Measurements from ENCODE around the gene ATF6B. TPM values are rescaled to one million over a fixed set of nuclear protein-coding genes. Genes with fewer than 3 reads are reported as not detected.

The ATF6B gene
- total RNA-seq, 2 donors from 2014 or later: 125 to 132 TPM

DNA sequence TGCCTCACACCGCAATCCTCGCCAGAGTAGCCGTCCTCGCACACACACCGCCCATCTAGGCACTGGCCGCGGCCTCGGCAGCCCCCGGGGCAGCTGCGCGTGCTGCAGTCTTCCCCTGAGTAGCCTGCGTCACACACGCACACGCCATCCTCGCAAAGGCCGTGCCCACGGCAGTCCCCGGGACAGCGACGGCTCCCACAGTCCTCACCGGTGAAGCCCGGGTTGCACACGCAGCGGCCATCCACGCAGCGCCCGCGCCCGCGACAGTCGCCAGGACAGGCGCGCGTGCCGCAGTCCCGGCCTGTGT lies 32.0 kb downstream of the ATF6B start:
- H3K27me3 Mint-ChIP-seq: peaks cover 19 to 32% of the 10 kb centered on the region in 2 donors
- H3K4me1 Mint-ChIP-seq (ENCODE audit: low read depth in 2 of 2): peaks cover 0 to 2% of the 10 kb centered on the region in 2 donors
- ATAC-seq (peak in 1 of 2 donors; percentile 43), DNase-seq (ENCODE audit: low spot score) (no peak)
- no peak overlapping the region for H3K27ac Mint-ChIP-seq
- H3K9me3 Mint-ChIP-seq: no peaks in the 10 kb centered on the region
- H3K36me3 Mint-ChIP-seq: no peaks in the 10 kb centered on the region
- no peak overlapping the region for H3K4me3 Mint-ChIP-seq

DNA sequence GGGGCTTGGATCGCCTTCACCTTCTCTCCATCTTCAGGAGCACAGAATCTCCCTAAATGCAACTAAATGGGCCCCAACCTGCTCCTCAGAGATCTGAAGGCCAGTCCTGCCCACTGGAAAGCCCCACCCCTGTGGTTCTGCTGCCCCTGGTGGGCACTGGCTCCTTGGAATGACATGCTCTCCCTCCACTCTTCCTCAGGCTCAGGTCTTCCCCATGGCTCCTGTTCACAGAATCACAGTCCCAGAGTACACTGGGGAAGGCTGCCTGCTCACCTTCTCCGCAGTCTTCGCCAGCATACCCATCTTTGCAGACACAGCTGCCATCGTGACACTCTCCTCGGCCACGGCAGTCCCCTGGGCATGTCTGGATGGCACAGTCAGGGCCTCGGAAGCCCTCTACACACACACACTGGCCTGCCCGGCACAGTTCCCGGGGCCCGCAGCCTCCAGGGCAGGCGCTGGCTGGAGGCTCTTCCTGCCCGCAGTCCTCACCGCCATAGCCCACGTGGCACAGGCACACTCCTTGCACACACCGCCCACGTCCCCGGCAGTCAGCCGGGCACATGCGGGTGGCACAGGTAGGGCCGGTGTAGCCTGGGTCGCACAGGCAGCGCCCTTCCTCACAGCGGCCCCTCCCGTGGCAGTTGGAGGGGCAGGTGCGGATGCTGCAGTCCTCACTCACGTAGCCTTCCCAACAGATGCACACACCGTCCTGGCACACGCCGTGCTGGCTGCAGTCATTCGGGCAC lies 32.5 kb downstream of the ATF6B start:
- Mint-ChIP-seq H3K9me3 (no peaks in the 10 kb centered on the region), H3K4me1 (ENCODE audit: low read depth in 2 of 2) (peaks cover 0 to 2% of the 10 kb centered on the region in 2 donors), H3K27me3 (peaks cover 19 to 36% of the 10 kb centered on the region in 2 donors), H3K27ac (no peak overlapping the region), H3K36me3 (no peaks in the 10 kb centered on the region), H3K4me3 (no peak overlapping the region)
- no peak for DNase-seq (ENCODE audit: low spot score)
- ATAC-seq: peak; percentile 13 to 39

- peaks cover 13 to 28% of the 10 kb centered on the region in 2 donors for H3K27me3 Mint-ChIP-seq
- H3K27ac Mint-ChIP-seq: no peak overlapping the region
- no peak overlapping the region for H3K4me3 Mint-ChIP-seq
- H3K9me3 Mint-ChIP-seq: no peaks in the 10 kb centered on the region
- H3K36me3 Mint-ChIP-seq: no peaks in the 10 kb centered on the region
- no peak for ATAC-seq
- H3K4me1 Mint-ChIP-seq (ENCODE audit: low read depth in 2 of 2): peaks cover 0 to 2% of the 10 kb centered on the region in 2 donors
- no peak for DNase-seq (ENCODE audit: low spot score)
These were observed 35.1 kb downstream of the ATF6B start for GRCh38 chr6:32092760-32093497.

- ATAC-seq: no peak
- peaks cover 8 to 10% of the 10 kb centered on the region in 2 donors for H3K4me1 Mint-ChIP-seq (ENCODE audit: low read depth in 2 of 2)
- no peak overlapping the region for H3K4me3 Mint-ChIP-seq
- H3K27me3 Mint-ChIP-seq: peaks cover 31 to 36% of the 10 kb centered on the region in 2 donors
- H3K36me3 Mint-ChIP-seq: no peaks in the 10 kb centered on the region
- DNase-seq (ENCODE audit: low spot score): no peak
- no peaks in the 10 kb centered on the region for H3K9me3 Mint-ChIP-seq
- no peak overlapping the region for H3K27ac Mint-ChIP-seq
These were observed 38.8 kb downstream of the ATF6B start for GRCh38 chr6:32089082-32089828.

DNA sequence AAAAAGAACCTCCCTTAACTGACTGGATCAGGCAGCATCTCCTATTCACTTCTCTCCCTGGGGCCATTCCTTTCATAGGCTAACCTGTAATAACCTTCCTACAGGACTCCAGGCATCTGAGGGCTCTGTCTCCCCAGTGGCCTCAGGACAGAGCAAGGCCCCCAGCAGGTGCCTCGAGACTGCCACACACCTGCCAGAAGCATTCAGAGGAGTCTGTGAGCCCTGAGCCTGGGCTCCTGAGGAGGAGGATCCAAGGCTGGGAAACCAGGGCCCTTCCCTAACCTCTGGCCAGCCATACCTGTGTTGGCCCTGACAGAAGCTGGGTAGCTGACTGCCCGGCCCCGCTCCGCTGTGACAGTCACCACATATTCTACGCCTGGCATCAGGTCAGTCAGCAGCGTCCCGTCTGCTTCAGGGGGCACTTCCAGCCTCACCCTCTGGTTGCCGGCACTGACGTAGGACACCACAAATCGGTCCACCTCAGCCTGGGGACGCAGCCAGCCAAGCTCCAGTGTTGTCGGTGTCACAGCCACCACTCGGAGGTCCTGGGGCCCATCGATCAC lies 39.5 kb downstream of the ATF6B start:
- no peak for ATAC-seq
- no peak overlapping the region for H3K27ac Mint-ChIP-seq
- H3K4me3 Mint-ChIP-seq: no peak overlapping the region
- DNase-seq (ENCODE audit: low spot score): no peak
- no peaks in the 10 kb centered on the region for H3K36me3 Mint-ChIP-seq
- peaks cover 32 to 41% of the 10 kb centered on the region in 2 donors for H3K27me3 Mint-ChIP-seq
- H3K4me1 Mint-ChIP-seq (ENCODE audit: low read depth in 2 of 2): peaks cover 8 to 10% of the 10 kb centered on the region in 2 donors
- H3K9me3 Mint-ChIP-seq: no peaks in the 10 kb centered on the region

GRCh38 chr6:32087574-32088486 lies 40.2 kb downstream of the ATF6B start:
- Mint-ChIP-seq H3K4me1 (ENCODE audit: low read depth in 2 of 2) (peaks cover 8 to 10% of the 10 kb centered on the region in 2 donors), H3K4me3 (no peak overlapping the region), H3K9me3 (no peaks in the 10 kb centered on the region), H3K27ac (no peak overlapping the region), H3K36me3 (no peaks in the 10 kb centered on the region), H3K27me3 (peaks cover 39 to 44% of the 10 kb centered on the region in 2 donors)
- ATAC-seq: peak; percentile 76 to 84
- no peak for DNase-seq (ENCODE audit: low spot score)

GRCh38 chr6:32086661-32087573 lies 41.1 kb downstream of the ATF6B start:
- Mint-ChIP-seq H3K4me1 (ENCODE audit: low read depth in 2 of 2) (peaks cover 8 to 10% of the 10 kb centered on the region in 2 donors), H3K36me3 (no peaks in the 10 kb centered on the region), H3K4me3 (peak overlapping the region; percentile 8), H3K9me3 (no peaks in the 10 kb centered on the region), H3K27me3 (peaks cover 40% of the 10 kb centered on the region in 2 donors), H3K27ac (no peak overlapping the region)
- ATAC-seq: peak; percentile 26 to 49
- no peak for DNase-seq (ENCODE audit: low spot score)

- H3K27me3 Mint-ChIP-seq: peaks cover 38 to 40% of the 10 kb centered on the region in 2 donors
- H3K9me3 Mint-ChIP-seq: no peaks in the 10 kb centered on the region
- no peak overlapping the region for H3K4me3 Mint-ChIP-seq
- no peak overlapping the region for H3K27ac Mint-ChIP-seq
- ATAC-seq (no peak), DNase-seq (ENCODE audit: low spot score) (peak; percentile 2)
- H3K36me3 Mint-ChIP-seq: no peaks in the 10 kb centered on the region
- H3K4me1 Mint-ChIP-seq (ENCODE audit: low read depth in 2 of 2): peaks cover 8 to 10% of the 10 kb centered on the region in 2 donors
These were observed 42.1 kb downstream of the ATF6B start for GRCh38 chr6:32085759-32086459.

DNA sequence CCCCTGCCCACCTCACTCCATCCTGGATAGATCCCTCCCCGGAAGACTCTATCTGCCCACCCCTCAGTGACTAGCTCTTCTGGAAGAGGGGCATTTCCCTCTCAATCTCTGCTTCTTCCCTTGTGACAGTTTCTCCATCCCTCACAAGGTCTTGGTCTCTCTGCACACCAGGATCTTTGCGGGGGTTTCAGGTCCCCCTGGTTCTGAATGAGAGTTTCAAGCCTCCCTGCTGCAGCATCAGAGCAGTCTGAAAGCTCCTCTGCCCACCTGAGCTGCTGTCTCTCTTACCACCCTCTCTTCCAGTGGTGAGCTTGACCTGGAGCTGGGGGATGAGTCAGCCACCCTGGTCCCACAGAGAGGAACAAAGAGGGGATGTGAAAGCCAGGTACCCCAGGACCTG lies 43.3 kb downstream of the ATF6B start:
- H3K36me3 Mint-ChIP-seq: no peaks in the 10 kb centered on the region
- H3K27ac Mint-ChIP-seq: no peak overlapping the region
- peaks cover 38% of the 10 kb centered on the region in 2 donors for H3K27me3 Mint-ChIP-seq
- no peak for ATAC-seq
- no peak for DNase-seq (ENCODE audit: low spot score)
- H3K4me1 Mint-ChIP-seq (ENCODE audit: low read depth in 2 of 2): peaks cover 8 to 10% of the 10 kb centered on the region in 2 donors
- H3K4me3 Mint-ChIP-seq: no peak overlapping the region
- no peaks in the 10 kb centered on the region for H3K9me3 Mint-ChIP-seq

DNA sequence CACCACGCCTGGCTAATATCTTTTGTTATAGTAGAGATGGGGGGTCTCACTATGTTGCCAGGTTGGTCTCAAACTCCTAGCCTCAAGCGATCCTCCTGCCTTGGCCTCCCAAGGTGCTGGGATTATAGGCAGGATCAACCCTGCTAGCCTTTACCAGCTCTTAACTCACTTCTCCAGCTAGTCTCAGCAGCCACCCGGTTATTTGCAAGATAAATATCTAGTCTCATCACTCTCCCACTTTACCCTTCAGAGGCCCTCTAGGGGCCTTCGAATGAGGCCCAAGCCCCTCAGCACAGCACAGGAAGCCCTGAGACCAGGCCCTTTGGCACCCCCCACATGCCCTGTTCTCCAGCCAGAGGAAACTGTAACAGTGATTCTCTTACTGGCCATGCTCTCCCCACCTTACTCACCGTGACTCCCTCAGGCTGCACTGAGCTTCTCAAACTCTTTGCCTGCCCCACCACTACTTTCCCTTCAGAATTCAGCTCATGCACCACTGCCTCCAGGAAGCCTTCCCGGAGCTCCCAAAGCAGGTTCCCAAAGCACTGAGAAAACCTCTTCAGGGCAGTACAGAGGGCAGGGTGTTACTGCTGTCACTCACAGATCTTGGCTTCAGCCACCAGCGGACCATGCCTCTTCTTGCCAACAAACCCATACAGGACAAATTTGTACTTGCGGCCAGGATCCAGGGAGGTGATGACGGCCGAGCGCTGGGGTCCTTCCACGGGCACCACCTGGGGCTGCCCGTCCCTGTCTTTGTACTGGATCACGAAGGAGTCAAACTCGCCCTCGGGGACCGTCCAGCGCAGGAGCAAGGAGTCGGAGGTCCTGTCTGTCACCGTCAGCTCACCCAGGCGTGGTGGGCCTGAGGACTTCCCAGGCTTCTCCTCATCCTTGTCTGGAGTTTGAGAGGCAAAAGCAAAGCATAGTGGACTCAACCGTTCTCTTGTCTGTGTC lies 44.0 kb downstream of the ATF6B start:
- Mint-ChIP-seq H3K36me3 (no peaks in the 10 kb centered on the region), H3K27me3 (peaks cover 31 to 36% of the 10 kb centered on the region in 2 donors), H3K4me3 (no peak overlapping the region), H3K4me1 (ENCODE audit: low read depth in 2 of 2) (peaks cover 8 to 10% of the 10 kb centered on the region in 2 donors), H3K9me3 (no peaks in the 10 kb centered on the region), H3K27ac (no peak overlapping the region)
- DNase-seq (ENCODE audit: low spot score) (no peak), ATAC-seq (no peak)

GRCh38 chr6:32082935-32083334 lies 45.1 kb downstream of the ATF6B start:
- H3K36me3 Mint-ChIP-seq: no peaks in the 10 kb centered on the region
- no peak overlapping the region for H3K4me3 Mint-ChIP-seq
- H3K27ac Mint-ChIP-seq: no peak overlapping the region
- H3K9me3 Mint-ChIP-seq: no peaks in the 10 kb centered on the region
- H3K4me1 Mint-ChIP-seq (ENCODE audit: low read depth in 2 of 2): peaks cover 8 to 10% of the 10 kb centered on the region in 2 donors
- DNase-seq (ENCODE audit: low spot score): no peak
- ATAC-seq: no peak
- H3K27me3 Mint-ChIP-seq: peaks cover 29 to 32% of the 10 kb centered on the region in 2 donors
